BLaER1 treated with 17β-estradiol and CSF1 and Interleukin-3, amounts not matched to agents 10 nM and 100 nM (cell line): ENCODE results near the gene AMIGO1.
A peak's percentile ranks its signal among the peaks of the same experiment; 100 is the strongest.

Experiments
- H3K27ac ChIP-seq, 11 experiments: shearing (Covaris generic); formaldehyde crosslinking; 2 replicates each; pipeline ENCODE4 v1.8.1; 2022
- H3K27me3 ChIP-seq, 11 experiments: shearing (Covaris generic); formaldehyde crosslinking; 2 replicates each; pipeline ENCODE4 v1.8.1; 2022
- H3K36me3 ChIP-seq, 11 experiments: shearing (Covaris generic); formaldehyde crosslinking; 2 replicates each; pipeline ENCODE4 v1.8.1; 2022
- H3K4me1 ChIP-seq, 10 experiments: shearing (Covaris generic); formaldehyde crosslinking; 2 replicates each; pipeline ENCODE4 v1.8.1; 2022
- H3K4me2 ChIP-seq, 11 experiments: shearing (Covaris generic); formaldehyde crosslinking; 2 replicates each; pipeline ENCODE4 v1.8.1; 2022
- H3K4me3 ChIP-seq, 10 experiments: shearing (Covaris generic); formaldehyde crosslinking; 2 replicates each; pipeline ENCODE4 v1.8.1; 2022
- H3K9ac ChIP-seq, 11 experiments: shearing (Covaris generic); formaldehyde crosslinking; 2 replicates each; pipeline ENCODE4 v1.8.1; 2022
- H3K9me3 ChIP-seq, 11 experiments: shearing (Covaris generic); formaldehyde crosslinking; replicated peaks in 1 of 11; 2 replicates each; pipeline ENCODE4 v1.8.1; 2022
- H4K20me1 ChIP-seq, 11 experiments: shearing (Covaris generic); formaldehyde crosslinking; 2 replicates each; pipeline ENCODE4 v1.8.1; 2022
- Cebpa-rat ChIP-seq, 11 experiments: shearing (Covaris generic); IDR thresholded peaks; 2 replicates each; pipeline ENCODE4 v1.8.1; 2022

Gene AMIGO1

DNA sequence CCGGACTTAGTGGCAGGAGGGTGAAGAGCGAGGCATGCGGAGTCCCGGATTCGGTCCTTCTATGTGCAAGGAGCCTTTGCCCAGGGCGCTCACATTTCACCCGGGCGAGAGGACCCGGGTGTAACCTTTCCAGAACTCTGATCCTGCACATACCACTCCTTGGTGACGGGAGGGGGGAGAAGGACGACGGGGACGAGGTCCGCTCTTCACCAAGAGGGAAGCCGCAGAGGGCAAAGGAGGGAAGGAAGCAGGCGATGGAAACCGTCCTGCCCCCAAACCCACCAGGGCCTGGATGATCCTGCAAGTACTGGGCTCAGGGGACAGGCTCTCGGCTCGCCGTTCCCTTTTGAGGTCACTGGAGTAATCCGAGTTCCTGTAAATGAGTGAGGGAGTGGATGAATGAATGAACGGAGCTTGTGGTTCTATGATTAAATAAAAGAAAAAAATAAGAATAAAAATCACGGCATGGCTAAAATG, 42.2 kb downstream of the AMIGO1 start:
- Histone ChIP-seq H3K36me3 (no peaks in the 10 kb centered on the region), H4K20me1 (no peaks in the 10 kb centered on the region; a peak in 2 of 22 replicates), H3K4me2 (peak overlapping the region in 4 of 11 experiments; percentile 7 to 30 (median 28); a peak in 6 of 22 replicates), H3K9me3 (peaks cover 4 to 18% (median 11%) of the 10 kb centered on the region in 11 experiments; a peak in 18 of 22 replicates), H3K4me1 (peaks cover 4 to 9% (median 8%) of the 10 kb centered on the region in 10 experiments; a peak in 13 of 20 replicates), H3K9ac (no peak overlapping the region), H3K27me3 (peaks cover 44 to 81% (median 69%) of the 10 kb centered on the region in 11 experiments), H3K27ac (no peak overlapping the region), H3K4me3 (no peak overlapping the region)
- TF ChIP-seq Cebpa-rat (IDR thresholded peaks at IDR 0.05) = no peak

DNA sequence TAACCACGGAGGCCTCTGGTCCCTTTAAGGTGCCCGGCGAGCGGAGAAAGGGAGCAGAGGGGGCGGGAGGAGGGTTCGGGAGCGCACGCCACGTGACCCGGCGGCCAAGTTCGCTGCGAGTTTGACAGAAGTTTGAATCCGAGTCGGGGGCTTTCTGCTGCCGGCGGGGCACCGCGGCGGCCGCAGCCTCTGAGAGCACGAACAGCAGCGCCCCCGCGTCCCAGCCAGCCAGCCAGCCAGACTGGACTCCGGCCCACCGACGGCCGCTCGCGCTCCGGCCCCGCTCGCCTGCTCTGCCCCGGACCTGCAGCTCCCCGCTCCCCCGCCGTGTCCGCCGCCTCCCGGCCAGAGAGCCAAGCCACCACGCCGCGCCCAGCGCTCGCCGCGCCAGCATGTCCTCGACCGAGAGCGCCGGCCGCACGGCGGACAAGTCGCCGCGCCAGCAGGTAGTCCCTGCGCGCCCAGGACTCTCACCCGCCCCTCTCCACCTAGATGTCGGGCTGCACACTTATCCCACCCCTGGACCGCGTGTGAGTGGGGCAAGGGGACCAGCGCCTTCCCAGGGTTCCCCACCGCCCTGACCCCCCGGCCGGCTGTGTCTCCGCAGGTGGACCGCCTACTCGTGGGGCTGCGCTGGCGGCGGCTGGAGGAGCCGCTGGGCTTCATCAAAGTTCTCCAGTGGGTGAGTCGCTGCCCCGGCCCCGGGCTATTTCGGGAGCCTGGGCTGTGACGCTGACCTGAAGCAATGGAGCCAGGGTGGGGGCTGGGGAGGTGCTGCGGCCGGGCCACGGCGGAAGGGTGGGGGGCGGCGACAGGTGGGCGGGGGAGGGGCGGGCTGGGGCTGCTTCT, 42.9 kb downstream of the AMIGO1 start, which contains the start of gene SYPL2:
Gene SYPL2 (plus strand): TSS at position 95 of the 849 bp plus-strand sequence. CDS start 298 bp downstream, at position 393.
- Histone ChIP-seq H3K27me3 (peaks cover 44 to 81% (median 69%) of the 10 kb centered on the region in 11 experiments), H3K9ac (0 out of 22 replicates have a peak within 1 kb of the TSS, but pooled peaks of 1 of the 11 experiments have one; percentile 30), H3K36me3 (no peaks in the 10 kb centered on the region), H3K9me3 (peaks cover 4 to 18% (median 11%) of the 10 kb centered on the region in 11 experiments; a peak in 18 of 22 replicates), H3K4me2 (peak within 1 kb of the TSS; percentile 58 to 82 (median 69)), H4K20me1 (no peaks in the 10 kb centered on the region; a peak in 2 of 22 replicates), H3K27ac (no peak within 1 kb of the TSS), H3K4me3 (peak within 1 kb of the TSS; percentile 44 to 66 (median 50)), H3K4me1 (peaks cover 4 to 9% (median 8%) of the 10 kb centered on the region in 10 experiments; a peak in 13 of 20 replicates)
- TF ChIP-seq Cebpa-rat (IDR thresholded peaks at IDR 0.05) = no peak

DNA sequence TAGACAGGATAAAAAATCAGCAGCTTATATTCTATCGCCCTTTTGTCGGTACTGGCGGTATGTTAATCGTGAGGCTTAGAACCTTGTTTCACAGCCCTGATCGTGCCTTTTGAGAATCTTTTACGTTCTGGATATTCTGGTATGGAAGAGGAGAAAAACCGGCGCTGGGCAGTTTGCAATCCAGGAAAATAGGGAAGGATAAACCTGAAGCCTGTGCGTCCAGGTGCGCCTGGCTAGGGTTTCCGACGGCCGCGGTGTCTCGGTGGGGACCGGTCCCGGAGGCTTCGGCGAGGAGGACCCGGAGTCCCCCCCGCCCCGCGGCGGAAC, 43.4 kb downstream of the AMIGO1 start:
- peaks cover 44 to 81% (median 69%) of the 10 kb centered on the region in 11 experiments for H3K27me3 ChIP-seq
- peaks cover 4 to 9% (median 8%) of the 10 kb centered on the region in 10 experiments; a peak in 13 of 20 replicates for H3K4me1 ChIP-seq
- no peak for TF ChIP-seq Cebpa-rat (IDR thresholded peaks at IDR 0.05)
- peak overlapping the region; percentile 58 to 82 (median 69) for H3K4me2 ChIP-seq
- peak overlapping the region; percentile 44 to 66 (median 50); a peak in 18 of 20 replicates for H3K4me3 ChIP-seq
- peaks cover 4 to 23% (median 12%) of the 10 kb centered on the region in 11 experiments; a peak in 18 of 22 replicates for H3K9me3 ChIP-seq
- no peaks in the 10 kb centered on the region; a peak in 2 of 22 replicates for H4K20me1 ChIP-seq
- H3K9ac ChIP-seq = 0 out of 22 replicates have a peak overlapping the region, but pooled peaks of 1 of the 11 experiments have one; percentile 30
- H3K36me3 ChIP-seq = no peaks in the 10 kb centered on the region
- H3K27ac ChIP-seq = no peak overlapping the region

DNA sequence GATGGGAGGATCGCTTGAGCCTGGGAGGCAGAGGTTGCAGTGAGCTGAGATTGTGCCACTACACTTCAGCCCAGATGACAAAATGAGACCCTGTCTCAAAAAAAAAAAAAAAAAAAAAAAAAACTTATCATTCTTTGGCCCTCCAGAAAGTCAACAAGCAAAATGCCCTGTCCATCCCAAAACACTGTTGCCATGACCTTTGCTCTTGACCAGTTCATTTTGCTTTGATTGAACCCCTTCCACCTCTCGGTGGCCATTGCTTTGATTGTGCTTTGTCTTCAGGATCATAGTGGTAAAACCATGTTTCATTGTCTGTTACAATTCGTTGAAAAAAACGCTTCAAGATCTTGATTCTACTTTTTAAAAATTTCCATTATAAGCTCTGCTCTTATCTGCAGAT, 51.7 kb downstream of the AMIGO1 start:
- Histone ChIP-seq H3K4me3 (no peak overlapping the region), H3K27ac (no peak overlapping the region), H3K9ac (no peak overlapping the region), H3K27me3 (no peaks in the 10 kb centered on the region), H4K20me1 (no peaks in the 10 kb centered on the region), H3K4me2 (no peak overlapping the region), H3K9me3 (peaks cover 40 to 61% (median 49%) of the 10 kb centered on the region in 11 experiments), H3K4me1 (no peaks in the 10 kb centered on the region), H3K36me3 (no peaks in the 10 kb centered on the region)
- no peak for TF ChIP-seq Cebpa-rat (IDR thresholded peaks at IDR 0.05)

DNA sequence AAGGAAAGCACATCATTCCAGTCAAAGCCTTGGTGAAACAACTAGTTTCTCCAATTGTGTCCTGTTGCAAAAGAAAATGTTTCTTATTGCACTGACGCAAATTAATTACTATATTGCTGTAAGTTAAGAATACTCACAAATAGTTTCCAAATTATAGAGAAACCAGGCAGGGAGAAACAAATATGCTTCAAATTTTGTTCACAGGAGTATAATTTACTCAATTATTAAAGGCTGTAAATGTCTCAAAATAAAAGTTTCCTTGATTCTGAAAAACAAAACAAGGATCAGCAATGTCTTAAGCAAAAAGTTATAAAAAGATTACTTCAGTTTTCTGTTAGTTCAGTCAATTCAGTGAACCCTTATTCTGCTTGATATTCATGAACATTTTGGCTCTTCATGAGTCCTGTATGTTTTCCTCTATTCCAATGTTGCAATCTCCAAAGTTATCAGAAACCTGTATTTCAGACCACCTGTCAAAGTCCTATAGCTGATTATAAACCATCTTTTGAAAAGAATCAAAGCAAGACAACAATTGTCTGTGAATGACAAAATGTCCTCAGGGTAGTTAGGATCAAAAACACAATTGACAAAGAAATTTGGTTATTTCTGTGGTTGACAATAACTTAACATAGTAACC, 54.9 kb downstream of the AMIGO1 start:
- Histone ChIP-seq H3K4me1 (no peaks in the 10 kb centered on the region), H3K9me3 (peaks cover 49 to 68% (median 61%) of the 10 kb centered on the region in 11 experiments), H3K9ac (no peak overlapping the region), H3K4me2 (no peak overlapping the region), H3K4me3 (no peak overlapping the region), H4K20me1 (no peaks in the 10 kb centered on the region), H3K27me3 (no peaks in the 10 kb centered on the region), H3K36me3 (no peaks in the 10 kb centered on the region), H3K27ac (no peak overlapping the region)
- TF ChIP-seq Cebpa-rat (IDR thresholded peaks at IDR 0.05) = no peak
